GM10248 (cell line): Measurements from ENCODE around the gene DDI2.

ENCODE experiments used
- CTCF ChIA-PET: fragments of 300-600 bp; sonication (Branson Sonifier 250); formaldehyde crosslinking; extraction: SDS; loops from one replicate; lab custom pipeline; 2021; ENCODE audit warnings: antibody characterized with exemption; lab: Yijun Ruan, JAX
- POLR2A ChIA-PET: fragments of 350-650 bp; sonication (Branson Sonifier 250); formaldehyde crosslinking; extraction: SDS; loops from one replicate; lab custom pipeline; 2020; ENCODE audit warnings: antibody characterized with exemption; lab: Yijun Ruan, JAX
- DNase-seq: peaks from one replicate; pipeline ENCODE4 v3.0.0; 2012; ENCODE audit errors: extremely low spot score
- CTCF ChIP-seq: IDR thresholded peaks from 2 replicates; pipeline ENCODE4 v1.5.1; 2012; ENCODE audit warnings: mild to moderate bottlenecking, low read depth; ENCODE audit errors: extremely low read depth, missing control alignments, control extremely low read depth

Gene DDI2

GRCh38 chr1:15669864-15670263, 52.6 kb downstream of the DDI2 start:
- ChIA-PET CTCF (interaction anchor here (0.8 to 1.5 kb wide), 3 partner anchors 10 to 16 kb away, joined by 3 to 4 read pairs (median 3); no protein-coding TSS in a partner anchor), POLR2A (no interaction called here)
- no peak for TF ChIP-seq CTCF
- DNase-seq: no peak

GRCh38 chr1:15671430-15671829, 54.2 kb downstream of the DDI2 start:
- no peak for TF ChIP-seq CTCF
- no peak for DNase-seq
- CTCF ChIA-PET: no interaction called here
- POLR2A ChIA-PET: no interaction called here

GRCh38 chr1:15674386-15675159, 57.3 kb downstream of the DDI2 start:
- POLR2A ChIA-PET: no interaction called here
- no peak for TF ChIP-seq CTCF
- no peak for DNase-seq
- CTCF ChIA-PET: no interaction called here

GRCh38 chr1:15676010-15676409, 58.8 kb downstream of the DDI2 start:
- POLR2A ChIA-PET: no interaction called here
- TF ChIP-seq CTCF: no peak
- DNase-seq: no peak
- CTCF ChIA-PET: interaction anchor here (2.6 kb wide), 1 partner anchor 13 kb away, joined by 11 read pairs; no protein-coding TSS in a partner anchor

- ChIA-PET CTCF (interaction anchor here (2.6 kb wide), 1 partner anchor 14 kb away, joined by 11 read pairs; no protein-coding TSS in a partner anchor), POLR2A (no interaction called here)
- no peak for DNase-seq
- TF ChIP-seq CTCF: no peak
Measured at GRCh38 chr1:15676688-15677661, 59.7 kb downstream of the DDI2 start.

- CTCF ChIA-PET: interaction anchor here (1.1 to 2.6 kb wide), 3 partner anchors 16 to 63 kb away, joined by 4 to 11 read pairs (median 6); no protein-coding TSS in a partner anchor
- no peak for DNase-seq
- POLR2A ChIA-PET: no interaction called here
- TF ChIP-seq CTCF: no peak
Measured at GRCh38 chr1:15678578-15678977, 61.3 kb downstream of the DDI2 start.
